ENCODE measurements around the gene GREB1. TPM values are rescaled to one million over a fixed set of nuclear protein-coding genes. Genes with fewer than 3 reads are reported as not detected.

GREB1 gene
- total and polyA plus RNA-seq, 2 donors (not counting 1 experiment from before 2014, with no cell fraction given) = 0.04 to 0.39 TPM

DNA sequence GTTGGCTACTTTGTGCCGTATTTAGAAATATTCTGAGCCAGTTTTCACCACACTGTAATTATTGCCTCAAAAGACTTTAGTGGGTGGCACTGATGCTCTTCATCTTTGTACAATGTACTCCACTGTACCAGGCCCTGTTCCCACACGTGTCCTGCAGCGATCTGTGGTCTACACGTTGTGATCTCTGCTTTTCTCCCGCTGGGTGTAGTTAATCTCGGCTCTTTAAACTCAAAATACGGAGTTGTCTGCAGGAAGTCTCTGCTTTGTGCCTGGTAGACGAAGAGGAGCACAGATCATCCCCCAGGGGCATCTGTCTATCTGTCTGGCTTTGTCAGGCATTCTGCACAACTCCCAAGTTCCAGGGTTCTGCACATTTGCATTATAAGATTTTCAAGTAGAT is 12.1 kb upstream of the GREB1 start:
- Histone ChIP-seq H4K20me1 (ENCODE audit: control insufficient read depth, insufficient read depth, low read length, poor library complexity, severe bottlenecking) (no peaks in the 10 kb centered on the region), H3K79me2 (ENCODE audit: control insufficient read depth, insufficient read depth, low read length) (no peaks in the 10 kb centered on the region), H3K9me3 (ENCODE audit: control extremely low read depth in 1 of 3, control insufficient read depth in 2 of 3, insufficient read depth in 1 of 3, low read length in 2 of 3) (peaks cover 0 to 25% (median 3%) of the 10 kb centered on the region in 3 donors), H3K27ac (ENCODE audit: low read length in 2 of 2) (no peak overlapping the region), H3K4me1 (ENCODE audit: control insufficient read depth in 2 of 2, insufficient read depth in 2 of 2, low read length in 2 of 2) (no peaks in the 10 kb centered on the region), H3K27me3 (replicated peaks in 1 of 4; ENCODE audit: control extremely low read depth in 1 of 4, control insufficient read depth in 3 of 4, insufficient read depth in 4 of 4, low read length in 3 of 4) (no peaks in the 10 kb centered on the region), H2AFZ (ENCODE audit: insufficient read depth, low read depth, low read length, poor library complexity, severe bottlenecking) (no peak overlapping the region), H3K36me3 (replicated peaks in 1 of 2; ENCODE audit: control extremely low read depth in 1 of 2, control insufficient read depth in 1 of 2, extremely low read depth in 1 of 2, insufficient read depth in 2 of 2, low read length in 1 of 2) (no peaks in the 10 kb centered on the region), H3K9ac (ENCODE audit: low read length) (no peak overlapping the region), H3K4me3 (ENCODE audit: control extremely low read depth in 1 of 5, extremely low read depth in 1 of 5, insufficient read depth in 1 of 5, low read depth in 2 of 5, low read length in 4 of 5) (no peak overlapping the region), H3K4me2 (replicated peaks; ENCODE audit: low read depth, low read length, poor library complexity, severe bottlenecking) (no peak overlapping the region)
- no peaks in the 10 kb centered on the region for H3K4me1 Mint-ChIP-seq
- peaks cover 7% of the 10 kb centered on the region for H3K9me3 Mint-ChIP-seq (ENCODE audit: insufficient read depth)
- peaks cover 15% of the 10 kb centered on the region for H3K27me3 Mint-ChIP-seq
- POLR2A ChIA-PET = no interaction called here
- H3K27ac Mint-ChIP-seq = no peak overlapping the region
- DNase-seq (no peak), ATAC-seq (ENCODE audit: low read depth) (no peak)
- TF ChIP-seq, protein P1, sequence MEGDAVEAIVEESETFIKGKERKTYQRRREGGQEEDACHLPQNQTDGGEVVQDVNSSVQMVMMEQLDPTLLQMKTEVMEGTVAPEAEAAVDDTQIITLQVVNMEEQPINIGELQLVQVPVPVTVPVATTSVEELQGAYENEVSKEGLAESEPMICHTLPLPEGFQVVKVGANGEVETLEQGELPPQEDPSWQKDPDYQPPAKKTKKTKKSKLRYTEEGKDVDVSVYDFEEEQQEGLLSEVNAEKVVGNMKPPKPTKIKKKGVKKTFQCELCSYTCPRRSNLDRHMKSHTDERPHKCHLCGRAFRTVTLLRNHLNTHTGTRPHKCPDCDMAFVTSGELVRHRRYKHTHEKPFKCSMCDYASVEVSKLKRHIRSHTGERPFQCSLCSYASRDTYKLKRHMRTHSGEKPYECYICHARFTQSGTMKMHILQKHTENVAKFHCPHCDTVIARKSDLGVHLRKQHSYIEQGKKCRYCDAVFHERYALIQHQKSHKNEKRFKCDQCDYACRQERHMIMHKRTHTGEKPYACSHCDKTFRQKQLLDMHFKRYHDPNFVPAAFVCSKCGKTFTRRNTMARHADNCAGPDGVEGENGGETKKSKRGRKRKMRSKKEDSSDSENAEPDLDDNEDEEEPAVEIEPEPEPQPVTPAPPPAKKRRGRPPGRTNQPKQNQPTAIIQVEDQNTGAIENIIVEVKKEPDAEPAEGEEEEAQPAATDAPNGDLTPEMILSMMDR (IDR thresholded peaks at IDR 0.05) = no peak
- no peak for TF ChIP-seq EZH2 (IDR thresholded peaks at IDR 0.05; ENCODE audit: borderline replicate concordance, insufficient read depth, low read depth, low read length, poor library complexity, severe bottlenecking)
- 83% methylated on average over 8 of the region's 8 CpGs for WGBS (ENCODE audit: insufficient coverage)
- CTCF ChIA-PET = no interaction called here
- intact Hi-C loops (cut with micrococcal nuclease) = no loop called here
- H3K4me3 Mint-ChIP-seq = no peak overlapping the region

DNA sequence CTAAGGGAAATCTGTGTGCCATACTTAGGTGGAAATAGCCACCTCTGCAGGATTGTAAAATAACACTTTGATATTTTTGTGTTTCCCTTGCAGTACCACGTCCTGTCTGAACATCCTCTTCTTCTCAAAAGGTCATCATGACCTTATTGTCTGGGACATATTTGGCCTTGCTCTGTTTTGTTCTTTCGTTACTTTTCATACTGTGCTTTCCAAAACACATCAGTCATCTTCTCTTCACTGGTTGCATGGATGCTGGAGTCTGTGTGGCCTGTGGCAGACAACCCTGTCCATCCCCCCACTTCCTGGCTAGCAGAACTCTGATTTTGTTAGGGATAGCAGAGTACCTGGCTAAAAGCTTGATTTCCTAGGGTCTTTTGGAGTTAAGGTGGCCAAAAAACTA is 9.4 kb upstream of the GREB1 start:
- Histone ChIP-seq H3K9me3 (ENCODE audit: control extremely low read depth in 1 of 3, control insufficient read depth in 2 of 3, insufficient read depth in 1 of 3, low read length in 2 of 3) (peaks cover 0 to 13% (median 0%) of the 10 kb centered on the region in 3 donors), H4K20me1 (ENCODE audit: control insufficient read depth, insufficient read depth, low read length, poor library complexity, severe bottlenecking) (no peaks in the 10 kb centered on the region), H3K27me3 (replicated peaks in 1 of 4; ENCODE audit: control extremely low read depth in 1 of 4, control insufficient read depth in 3 of 4, insufficient read depth in 4 of 4, low read length in 3 of 4) (peaks cover 0 to 7% (median 3%) of the 10 kb centered on the region in 4 experiments), H2AFZ (ENCODE audit: insufficient read depth, low read depth, low read length, poor library complexity, severe bottlenecking) (no peak overlapping the region), H3K9ac (ENCODE audit: low read length) (no peak overlapping the region), H3K36me3 (replicated peaks in 1 of 2; ENCODE audit: control extremely low read depth in 1 of 2, control insufficient read depth in 1 of 2, extremely low read depth in 1 of 2, insufficient read depth in 2 of 2, low read length in 1 of 2) (no peaks in the 10 kb centered on the region), H3K4me1 (ENCODE audit: control insufficient read depth in 2 of 2, insufficient read depth in 2 of 2, low read length in 2 of 2) (no peaks in the 10 kb centered on the region), H3K27ac (ENCODE audit: low read length in 2 of 2) (no peak overlapping the region), H3K4me3 (ENCODE audit: control extremely low read depth in 1 of 5, extremely low read depth in 1 of 5, insufficient read depth in 1 of 5, low read depth in 2 of 5, low read length in 4 of 5) (no peak overlapping the region), H3K79me2 (ENCODE audit: control insufficient read depth, insufficient read depth, low read length) (no peaks in the 10 kb centered on the region), H3K4me2 (replicated peaks; ENCODE audit: low read depth, low read length, poor library complexity, severe bottlenecking) (no peak overlapping the region)
- intact Hi-C loops (cut with micrococcal nuclease) = no loop called here
- ChIA-PET POLR2A (no interaction called here), CTCF (no interaction called here)
- no peaks in the 10 kb centered on the region for H3K4me1 Mint-ChIP-seq
- ATAC-seq (ENCODE audit: low read depth) (no peak), DNase-seq (no peak)
- 80% methylated on average over 1 of the region's 2 CpGs for WGBS (ENCODE audit: insufficient coverage)
- no peak overlapping the region for H3K27ac Mint-ChIP-seq
- peaks cover 7% of the 10 kb centered on the region for H3K9me3 Mint-ChIP-seq (ENCODE audit: insufficient read depth)
- TF ChIP-seq EZH2 (IDR thresholded peaks at IDR 0.05; ENCODE audit: borderline replicate concordance, insufficient read depth, low read depth, low read length, poor library complexity, severe bottlenecking) = no peak
- TF ChIP-seq, protein P1 (IDR thresholded peaks at IDR 0.05) = no peak
- H3K4me3 Mint-ChIP-seq = no peak overlapping the region
- H3K27me3 Mint-ChIP-seq = peaks cover 30% of the 10 kb centered on the region

Data from B cell (primary cell).